CD4-positive, alpha-beta memory T cell (primary cell): Measurements from ENCODE around the gene LPA. TPM values are rescaled to one million over a fixed set of nuclear protein-coding genes. Genes with fewer than 3 reads are reported as not detected.
"Not testable (repeated sequence)": the region's sequence is repeated elsewhere in the genome, so short reads cannot be mapped to it uniquely, and the experiment has no call there.

ENCODE experiments used
- CTCF ChIA-PET: fragments of 350-600 bp; sonication (Branson Sonifier 250); formaldehyde crosslinking; loops from one replicate; lab custom pipeline; 2021; ENCODE audit warnings: inconsistent platforms; ENCODE audit not compliant: partially characterized antibody; lab: Charles Lee
- POLR2A ChIA-PET: fragments of 350-600 bp; sonication (Branson Sonifier 250); formaldehyde crosslinking; loops from one replicate; lab custom pipeline; 2021; ENCODE audit not compliant: partially characterized antibody; lab: Charles Lee
- DNase-seq, 5 donors: peaks; one replicate each; pipeline versions ENCODE4 v3.0.0 to v3.0.0-alpha.2; 2020 to 2022; ENCODE audit warnings: mixed read lengths in 1 of 5
- H3K27ac ChIP-seq: one replicate; pipeline ENCODE4 v1.7.0; 2013; ENCODE audit warnings: low read depth, low read length
- H3K27me3 ChIP-seq: 2 replicates; pipeline ENCODE4 v1.7.0; 2013; ENCODE audit warnings: mild to moderate bottlenecking, low read length, moderate library complexity; ENCODE audit not compliant: insufficient read depth
- H3K36me3 ChIP-seq: 2 replicates; pipeline ENCODE4 v1.7.0; 2013; ENCODE audit warnings: mild to moderate bottlenecking, low read length, moderate library complexity; ENCODE audit not compliant: insufficient read depth
- H3K4me1 ChIP-seq: 2 replicates; pipeline ENCODE4 v1.7.0; 2013; ENCODE audit warnings: mild to moderate bottlenecking, low read length, moderate library complexity; ENCODE audit not compliant: insufficient read depth
- H3K4me3 ChIP-seq, 2 donors: one replicate each; pipeline ENCODE4 v1.7.0; 2013; ENCODE audit warnings: low read length in 2 of 2, mild to moderate bottlenecking in 1 of 2
- H3K9me3 ChIP-seq, 2 donors: one replicate each; pipeline ENCODE4 v1.7.0; 2013; ENCODE audit warnings: low read length in 2 of 2, control low read depth in 1 of 2; ENCODE audit not compliant: control insufficient read depth in 1 of 2
- H3K27ac Mint-ChIP-seq, 7 donors: one replicate each; pipeline ENCODE4 v1.8.0; 2020 to 2021; ENCODE audit warnings: mixed read lengths in 7 of 7, mild to moderate bottlenecking in 6 of 7, inconsistent platforms in 3 of 7, moderate library complexity in 3 of 7
- H3K27me3 Mint-ChIP-seq, 2 donors: one replicate each; pipeline ENCODE4 v1.8.0; 2020 to 2021; ENCODE audit warnings: mixed read lengths in 2 of 2
- H3K36me3 Mint-ChIP-seq, 2 donors: one replicate each; pipeline ENCODE4 v1.8.0; 2020 to 2021; ENCODE audit warnings: mixed read lengths in 2 of 2, inconsistent platforms in 1 of 2, mild to moderate bottlenecking in 1 of 2
- H3K4me1 Mint-ChIP-seq, 4 donors: one replicate each; pipeline ENCODE4 v1.8.0; 2020 to 2021; ENCODE audit warnings: mixed read lengths in 4 of 4, mild to moderate bottlenecking in 1 of 4
- H3K4me3 Mint-ChIP-seq, 8 donors: one replicate each; pipeline ENCODE4 v1.8.0; 2020 to 2021; ENCODE audit warnings: mixed read lengths in 8 of 8, mild to moderate bottlenecking in 7 of 8, moderate library complexity in 6 of 8, inconsistent platforms in 3 of 8
- H3K9me3 Mint-ChIP-seq, 8 donors: one replicate each; pipeline ENCODE4 v1.8.0; 2020 to 2021; ENCODE audit warnings: mixed read lengths in 8 of 8, mild to moderate bottlenecking in 5 of 8, inconsistent platforms in 3 of 8, moderate library complexity in 1 of 8
- intact Hi-C: fragments of 100-400 bp; cut with micrococcal nuclease; formaldehyde crosslinking; loops from one replicate; pipeline ENCODE4 v1.15.1; 2023
- polyA plus RNA-seq, 2 donors: library from polyadenylated mRNA; unstranded; fragments of 300-500 nt; fragmentation: Illumina TruSeq; gene quantifications; one replicate each; pipeline ENCODE4 v1.2.3, GENCODE V29; 2021
- total RNA-seq, 2 experiments: library from RNA; stranded (reverse); gene quantifications; one replicate each; pipeline ENCODE4 v1.2.3, GENCODE V29; 2021

Gene LPA
- total and polyA plus RNA-seq, 4 experiments from 2014 or later: not detected

DNA sequence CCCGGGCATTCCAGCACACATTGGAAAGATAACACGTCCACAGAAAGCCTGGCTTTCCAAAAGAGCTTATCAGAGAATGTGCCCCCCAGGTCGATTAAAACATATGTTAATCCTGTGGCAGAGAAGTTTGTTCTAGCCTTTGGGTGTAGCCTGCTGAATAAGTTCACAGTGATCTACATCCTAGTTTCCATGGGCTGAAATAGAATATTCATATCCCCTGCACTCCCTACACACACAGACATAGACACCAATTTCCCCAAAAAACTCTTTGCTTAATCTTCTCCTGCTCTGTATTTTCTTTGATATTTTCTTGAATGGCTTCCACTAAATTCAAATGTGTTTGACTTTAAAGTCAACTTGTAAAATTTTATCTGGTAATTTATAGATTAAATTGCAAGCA is 1.6 kb downstream of the LPA start:
- intact Hi-C loops: no loop called here
- ChIA-PET CTCF (no interaction called here), POLR2A (no interaction called here)

DNA sequence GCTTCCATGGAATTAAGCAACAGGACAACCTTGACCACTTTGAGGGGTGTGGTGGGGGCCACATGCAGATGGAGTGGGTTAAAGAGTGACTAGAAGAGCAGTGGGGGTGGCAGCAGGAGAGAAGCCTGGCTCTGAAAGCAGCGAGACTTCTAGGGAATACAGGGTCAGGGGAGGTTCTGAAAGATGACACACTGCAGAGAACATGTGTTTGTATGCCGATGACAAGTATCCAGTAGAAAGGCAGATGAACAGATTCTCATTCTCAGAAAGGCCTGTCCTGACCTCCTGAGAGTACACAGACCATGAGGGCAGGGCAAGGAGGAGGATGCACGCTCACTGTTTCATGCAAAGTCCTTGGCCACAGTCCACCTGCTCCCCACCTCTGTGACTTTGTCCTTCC is 2.9 kb downstream of the LPA start:
- intact Hi-C loops: no loop called here
- Histone ChIP-seq H3K4me3 (no peak overlapping the region), H3K9me3 (no peaks in the 10 kb centered on the region), H3K27ac (no peak overlapping the region), H3K4me1 (no peaks in the 10 kb centered on the region), H3K36me3 (no peaks in the 10 kb centered on the region), H3K27me3 (peaks cover 5% of the 10 kb centered on the region)
- H3K27me3 Mint-ChIP-seq: peaks cover 10 to 15% of the 10 kb centered on the region in 2 donors
- H3K9me3 Mint-ChIP-seq: peaks cover 0 to 14% (median 11%) of the 10 kb centered on the region in 8 donors
- no peak for DNase-seq
- H3K4me3 Mint-ChIP-seq: no peak overlapping the region
- ChIA-PET CTCF (no interaction called here), POLR2A (no interaction called here)
- H3K36me3 Mint-ChIP-seq: no peaks in the 10 kb centered on the region
- no peak overlapping the region for H3K27ac Mint-ChIP-seq
- H3K4me1 Mint-ChIP-seq: no peaks in the 10 kb centered on the region

More for the DNA sequence above, 1.6 kb downstream of the LPA start:
- Mint-ChIP-seq H3K4me1 (no peaks in the 10 kb centered on the region), H3K4me3 (no peak overlapping the region), H3K27ac (no peak overlapping the region), H3K9me3 (peaks cover 0 to 7% (median 4%) of the 10 kb centered on the region in 8 donors), H3K36me3 (no peaks in the 10 kb centered on the region), H3K27me3 (peaks cover 10 to 15% of the 10 kb centered on the region in 2 donors)
- Histone ChIP-seq H3K36me3 (no peaks in the 10 kb centered on the region), H3K27me3 (peaks cover 5% of the 10 kb centered on the region), H3K27ac (no peak overlapping the region), H3K9me3 (no peaks in the 10 kb centered on the region), H3K4me1 (no peaks in the 10 kb centered on the region), H3K4me3 (no peak overlapping the region)
- DNase-seq: no peak

DNA sequence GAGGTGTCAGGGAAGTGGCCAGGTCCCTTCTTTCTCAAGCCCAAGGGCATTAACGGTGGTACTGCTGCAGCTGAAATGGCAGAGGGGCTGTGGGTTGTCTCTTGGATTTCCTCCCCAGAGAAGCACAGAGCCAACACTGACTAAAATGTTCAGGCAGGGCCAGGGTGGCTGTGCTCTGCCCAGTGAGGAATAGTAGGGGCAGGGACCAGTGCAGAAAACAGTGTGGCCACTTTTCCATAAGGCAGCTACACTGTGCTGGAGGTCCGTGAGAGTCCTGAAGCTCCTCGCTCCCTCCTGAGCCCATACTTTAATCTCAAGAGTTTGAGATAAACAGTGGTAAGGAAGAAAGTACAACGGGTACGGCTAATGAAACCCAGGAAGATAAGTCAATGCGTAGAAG is 4.5 kb downstream of the LPA start:
- Histone ChIP-seq H3K27me3 (peaks cover 5% of the 10 kb centered on the region), H3K36me3 (no peaks in the 10 kb centered on the region), H3K27ac (no peak overlapping the region), H3K4me3 (no peak overlapping the region), H3K9me3 (no peaks in the 10 kb centered on the region), H3K4me1 (no peaks in the 10 kb centered on the region)
- DNase-seq: no peak
- Mint-ChIP-seq H3K4me3 (no peak overlapping the region), H3K27ac (no peak overlapping the region), H3K27me3 (peaks cover 10 to 14% of the 10 kb centered on the region in 2 donors), H3K4me1 (no peaks in the 10 kb centered on the region), H3K9me3 (peaks cover 0 to 15% (median 11%) of the 10 kb centered on the region in 8 donors), H3K36me3 (no peaks in the 10 kb centered on the region)
- intact Hi-C loops: no loop called here
- ChIA-PET POLR2A (no interaction called here), CTCF (interaction anchor here (0.8 kb wide), 1 partner anchor 19 kb away, joined by 3 read pairs; no protein-coding TSS in a partner anchor)

DNA sequence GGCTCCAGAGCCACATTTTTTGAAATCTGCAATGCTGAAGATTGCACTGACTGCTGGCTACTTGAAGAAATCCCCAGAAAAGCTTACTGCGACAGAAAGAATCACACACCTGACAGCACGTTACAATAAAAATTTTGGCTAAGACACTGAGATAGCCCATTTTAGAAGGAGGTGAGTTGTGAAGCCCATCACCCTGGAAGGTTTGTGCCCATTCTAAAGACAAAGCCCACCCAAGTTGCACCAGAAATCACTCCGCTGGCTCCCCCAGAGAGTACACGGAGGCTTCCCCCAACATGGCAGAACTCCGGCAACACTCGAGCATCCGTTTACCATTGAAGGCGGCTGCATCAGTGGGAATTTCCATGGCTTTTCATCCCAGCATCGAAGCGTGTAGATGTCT is 29.4 kb downstream of the LPA start:
- H3K27me3 ChIP-seq: no peaks in the 10 kb centered on the region
- no peaks in the 10 kb centered on the region for H3K9me3 ChIP-seq
- H3K27ac ChIP-seq: no peak overlapping the region
- H3K27ac Mint-ChIP-seq: no peak overlapping the region
- H3K4me3 Mint-ChIP-seq: no peak overlapping the region
- ChIA-PET CTCF (no interaction called here), POLR2A (no interaction called here)
- H3K9me3 Mint-ChIP-seq: peaks cover 0 to 4% (median 0%) of the 10 kb centered on the region in 8 donors
- DNase-seq: no peak
- no peak overlapping the region for H3K4me3 ChIP-seq
- H3K4me1 ChIP-seq: no peaks in the 10 kb centered on the region
- no peaks in the 10 kb centered on the region for H3K36me3 ChIP-seq
- H3K36me3 Mint-ChIP-seq: no peaks in the 10 kb centered on the region
- H3K27me3 Mint-ChIP-seq: peaks cover 2% of the 10 kb centered on the region in 2 donors
- no peaks in the 10 kb centered on the region for H3K4me1 Mint-ChIP-seq
- intact Hi-C loops: no loop called here

DNA sequence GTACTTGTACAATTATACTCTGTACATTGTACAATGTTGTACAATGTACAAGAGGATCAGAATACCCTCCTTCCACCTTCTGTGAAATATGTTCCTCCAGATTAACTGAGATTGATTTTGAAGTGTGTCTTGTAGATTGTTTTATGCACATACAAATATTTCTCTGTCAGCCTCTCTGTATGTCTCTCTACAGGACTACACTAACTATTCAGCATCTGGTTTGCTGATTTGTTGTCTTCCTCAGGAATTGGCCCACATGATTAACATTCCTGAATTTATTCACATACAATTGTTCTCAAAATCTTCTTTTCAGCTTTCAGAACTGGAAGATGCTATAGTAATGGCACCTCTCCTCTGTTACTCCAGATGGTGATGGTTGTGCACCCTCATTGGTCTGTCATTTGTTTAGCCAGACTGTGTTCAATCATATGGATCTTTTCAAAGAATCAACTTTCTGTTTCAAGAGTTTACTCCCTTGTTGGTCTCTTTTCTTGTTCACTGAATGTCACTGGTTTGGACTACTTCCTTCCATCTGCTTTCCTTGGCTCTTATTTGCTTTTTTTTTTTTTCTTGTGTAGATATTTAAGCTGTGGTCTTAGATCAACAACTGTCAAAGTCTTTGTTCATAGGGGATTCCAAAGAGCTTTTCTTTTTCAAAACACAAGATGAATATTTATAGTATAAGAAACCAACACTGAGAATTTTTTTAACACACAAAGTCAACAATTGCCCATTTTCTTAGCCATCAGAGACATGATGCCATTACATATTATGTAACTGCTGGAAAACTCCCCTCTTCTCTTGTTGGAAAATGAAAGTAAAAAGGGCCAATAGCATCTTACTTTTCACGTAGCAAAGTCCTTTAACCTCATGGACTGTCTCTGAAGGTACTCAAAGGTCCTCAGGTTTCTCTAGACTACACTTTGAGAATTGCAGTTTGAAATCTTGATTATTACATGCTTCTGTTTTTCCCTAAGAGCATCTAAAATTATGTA is 67.9 kb downstream of the LPA start:
- no peak overlapping the region for H3K27ac ChIP-seq
- H3K36me3 ChIP-seq: no peaks in the 10 kb centered on the region
- intact Hi-C loops: no loop called here
- Mint-ChIP-seq H3K27me3 (peaks cover 20 to 25% of the 10 kb centered on the region in 2 donors), H3K36me3 (no peaks in the 10 kb centered on the region), H3K27ac (no peak overlapping the region), H3K9me3 (peaks cover 0 to 4% (median 0%) of the 10 kb centered on the region in 8 donors), H3K4me3 (no peak overlapping the region), H3K4me1 (peaks cover 0 to 1% (median 0%) of the 10 kb centered on the region in 4 donors)
- H3K27me3 ChIP-seq: no peaks in the 10 kb centered on the region
- ChIA-PET POLR2A (no interaction called here), CTCF (no interaction called here)
- no peaks in the 10 kb centered on the region for H3K9me3 ChIP-seq
- no peak for DNase-seq
- H3K4me1 ChIP-seq: no peaks in the 10 kb centered on the region
- H3K4me3 ChIP-seq: no peak overlapping the region

DNA sequence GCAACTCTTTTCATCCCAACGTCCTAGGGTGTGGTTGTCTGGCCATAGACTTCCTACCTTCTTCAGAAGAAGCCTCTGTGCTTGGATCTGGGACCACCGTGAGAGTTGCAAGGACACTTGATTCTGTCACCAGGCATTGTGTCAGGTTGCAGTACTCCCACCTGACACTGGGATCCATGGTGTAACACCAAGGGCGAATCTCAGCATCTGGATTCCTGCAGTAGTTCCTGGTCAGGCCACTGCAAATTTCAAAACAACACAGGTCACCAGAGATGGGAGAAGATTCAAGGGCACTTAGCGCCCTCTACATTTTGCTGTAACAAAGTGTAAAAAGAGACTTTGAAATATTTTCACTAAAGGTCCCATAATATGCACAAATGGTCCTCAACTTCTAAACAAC is 68.8 kb downstream of the LPA start:
- CTCF ChIA-PET, H3K4me1 ChIP-seq, H3K4me1 Mint-ChIP-seq, DNase-seq, H3K4me3 Mint-ChIP-seq, H3K27ac Mint-ChIP-seq, H3K27me3 ChIP-seq, H3K9me3 Mint-ChIP-seq, H3K27ac ChIP-seq, intact Hi-C loops, POLR2A ChIA-PET, H3K4me3 ChIP-seq, H3K9me3 ChIP-seq, H3K36me3 ChIP-seq, H3K36me3 Mint-ChIP-seq: not testable (repeated sequence)
- peaks cover 24 to 26% of the 10 kb centered on the region in 2 donors for H3K27me3 Mint-ChIP-seq

DNA sequence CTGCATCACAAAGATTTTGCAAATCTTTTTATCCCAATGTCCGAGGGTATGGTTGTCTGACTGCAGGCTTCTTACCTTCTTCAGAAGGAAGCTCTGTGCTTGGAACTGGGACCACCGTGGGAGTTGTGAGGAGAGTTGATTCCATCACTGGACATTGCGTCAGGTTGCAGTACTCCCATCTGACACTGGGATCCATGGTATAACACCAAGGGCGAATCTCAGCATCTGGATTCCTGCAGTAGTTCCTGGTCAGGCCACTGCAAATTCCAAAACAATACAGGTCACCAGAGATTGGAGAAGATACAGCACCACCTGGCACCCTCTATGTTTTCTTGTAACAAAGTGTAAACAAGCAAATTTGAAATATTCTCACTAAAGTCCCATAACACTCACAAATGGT is 77.7 kb downstream of the LPA start:
- Mint-ChIP-seq H3K9me3 (peaks cover 0 to 17% (median 11%) of the 10 kb centered on the region in 8 donors), H3K4me3 (no peak overlapping the region), H3K27me3 (peaks cover 5 to 24% of the 10 kb centered on the region in 2 donors), H3K4me1 (no peaks in the 10 kb centered on the region), H3K27ac (no peak overlapping the region), H3K36me3 (no peaks in the 10 kb centered on the region)
- CTCF ChIA-PET: no interaction called here
- Histone ChIP-seq H3K9me3 (no peaks in the 10 kb centered on the region), H3K4me3 (no peak overlapping the region), H3K36me3 (no peaks in the 10 kb centered on the region), H3K27ac (no peak overlapping the region), H3K4me1 (no peaks in the 10 kb centered on the region), H3K27me3 (no peaks in the 10 kb centered on the region)
- intact Hi-C loops: no loop called here
- no peak for DNase-seq
- POLR2A ChIA-PET: no interaction called here
